ENCODE data around the gene OR10G6. TPM values are rescaled to one million over a fixed set of nuclear protein-coding genes. Genes with fewer than 3 reads are reported as not detected.

OR10G6 gene
- total RNA-seq, 1 experiment from 2014 or later = not detected

Other genes with a start within 250 kb of the OR10G6 start
- gene OR6X1, start 240.6 kb downstream of the OR10G6 start, total RNA-seq (2014; rRNA removed; shearing (Covaris generic)) = not detected in 2 replicates
- gene OR6M1, start 188.8 kb downstream of the OR10G6 start, total RNA-seq (2014; rRNA removed; shearing (Covaris generic)) = not detected in 2 replicates
- not detected in 2 replicates for gene TMEM225, start 109.5 kb downstream of the OR10G6 start, total RNA-seq (2014; rRNA removed; shearing (Covaris generic))
- not detected in 2 replicates for gene OR8D4, start 93.0 kb downstream of the OR10G6 start, total RNA-seq (2014; rRNA removed; shearing (Covaris generic))
- gene OR4D5, start 55.5 kb downstream of the OR10G6 start, total RNA-seq (2014; rRNA removed; shearing (Covaris generic)) = not detected in 2 replicates
- not detected in 2 replicates for gene OR6T1, start 51.3 kb downstream of the OR10G6 start, total RNA-seq (2014; rRNA removed; shearing (Covaris generic))
- not detected in 2 replicates for gene OR10S1, start 17.4 kb downstream of the OR10G6 start, total RNA-seq (2014; rRNA removed; shearing (Covaris generic))
- gene OR10G4, start 17.8 kb upstream of the OR10G6 start, total RNA-seq (2014; rRNA removed; shearing (Covaris generic)) = not detected in 2 replicates
- not detected in 2 replicates for gene OR10G9, start 27.9 kb upstream of the OR10G6 start, total RNA-seq (2014; rRNA removed; shearing (Covaris generic))
- not detected in 2 replicates for gene OR10G8, start 31.6 kb upstream of the OR10G6 start, total RNA-seq (2014; rRNA removed; shearing (Covaris generic))
- not detected in 2 replicates for gene OR10G7, start 46.2 kb upstream of the OR10G6 start, total RNA-seq (2014; rRNA removed; shearing (Covaris generic))
- 5.2 and 6.6 TPM in 2 replicates for gene VWA5A, start 120.3 kb upstream of the OR10G6 start, total RNA-seq (2014; rRNA removed; shearing (Covaris generic))
- gene OR10D3, start 188.2 kb upstream of the OR10G6 start, total RNA-seq (2014; rRNA removed; shearing (Covaris generic)) = not detected in 2 replicates
- not detected in 2 replicates for gene OR8G1, start 245.9 kb upstream of the OR10G6 start, total RNA-seq (2014; rRNA removed; shearing (Covaris generic))